ENCODE measurements around the gene HS1BP3. TPM values are rescaled to one million over a fixed set of nuclear protein-coding genes. Genes with fewer than 3 reads are reported as not detected.
A peak's percentile ranks its signal among the peaks of the same experiment; 100 is the strongest.

Gene HS1BP3
- total and polyA plus RNA-seq, 2 of the 13 experiments (the other 11 are each of a cell fraction or from before 2014, with no cell fraction given) = 15.2 to 22.0 TPM

DNA sequence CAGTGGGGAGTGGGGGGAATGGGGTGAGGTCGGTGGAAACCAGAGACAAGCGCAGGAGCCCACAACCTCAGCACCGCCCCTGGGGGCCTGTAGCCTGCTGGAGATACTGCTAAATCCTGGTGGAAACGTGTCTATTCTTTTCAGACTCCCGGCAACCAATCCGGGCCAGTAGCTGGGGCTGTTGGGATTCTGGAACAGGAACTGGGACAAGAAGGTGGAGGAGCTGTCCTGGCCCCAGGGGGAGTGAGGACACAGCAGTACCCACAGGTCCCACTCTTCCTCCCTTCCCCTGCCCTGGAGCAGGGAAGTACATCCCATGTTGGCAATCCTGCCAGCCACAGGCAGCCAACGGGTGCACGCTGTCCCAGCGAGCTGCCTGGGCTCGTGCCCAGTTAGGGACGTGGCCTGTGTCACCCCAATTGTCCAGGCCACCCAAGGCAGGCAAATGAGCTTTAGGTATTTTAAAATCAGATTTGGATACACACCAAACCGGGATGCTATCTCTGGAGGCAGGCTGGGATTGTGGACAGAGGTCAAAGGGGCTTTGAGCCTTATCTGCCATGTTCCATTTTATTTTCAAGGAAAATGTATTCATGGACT lies 51.8 kb downstream of the HS1BP3 start (continued):
- TF ChIP-seq, protein P1, sequence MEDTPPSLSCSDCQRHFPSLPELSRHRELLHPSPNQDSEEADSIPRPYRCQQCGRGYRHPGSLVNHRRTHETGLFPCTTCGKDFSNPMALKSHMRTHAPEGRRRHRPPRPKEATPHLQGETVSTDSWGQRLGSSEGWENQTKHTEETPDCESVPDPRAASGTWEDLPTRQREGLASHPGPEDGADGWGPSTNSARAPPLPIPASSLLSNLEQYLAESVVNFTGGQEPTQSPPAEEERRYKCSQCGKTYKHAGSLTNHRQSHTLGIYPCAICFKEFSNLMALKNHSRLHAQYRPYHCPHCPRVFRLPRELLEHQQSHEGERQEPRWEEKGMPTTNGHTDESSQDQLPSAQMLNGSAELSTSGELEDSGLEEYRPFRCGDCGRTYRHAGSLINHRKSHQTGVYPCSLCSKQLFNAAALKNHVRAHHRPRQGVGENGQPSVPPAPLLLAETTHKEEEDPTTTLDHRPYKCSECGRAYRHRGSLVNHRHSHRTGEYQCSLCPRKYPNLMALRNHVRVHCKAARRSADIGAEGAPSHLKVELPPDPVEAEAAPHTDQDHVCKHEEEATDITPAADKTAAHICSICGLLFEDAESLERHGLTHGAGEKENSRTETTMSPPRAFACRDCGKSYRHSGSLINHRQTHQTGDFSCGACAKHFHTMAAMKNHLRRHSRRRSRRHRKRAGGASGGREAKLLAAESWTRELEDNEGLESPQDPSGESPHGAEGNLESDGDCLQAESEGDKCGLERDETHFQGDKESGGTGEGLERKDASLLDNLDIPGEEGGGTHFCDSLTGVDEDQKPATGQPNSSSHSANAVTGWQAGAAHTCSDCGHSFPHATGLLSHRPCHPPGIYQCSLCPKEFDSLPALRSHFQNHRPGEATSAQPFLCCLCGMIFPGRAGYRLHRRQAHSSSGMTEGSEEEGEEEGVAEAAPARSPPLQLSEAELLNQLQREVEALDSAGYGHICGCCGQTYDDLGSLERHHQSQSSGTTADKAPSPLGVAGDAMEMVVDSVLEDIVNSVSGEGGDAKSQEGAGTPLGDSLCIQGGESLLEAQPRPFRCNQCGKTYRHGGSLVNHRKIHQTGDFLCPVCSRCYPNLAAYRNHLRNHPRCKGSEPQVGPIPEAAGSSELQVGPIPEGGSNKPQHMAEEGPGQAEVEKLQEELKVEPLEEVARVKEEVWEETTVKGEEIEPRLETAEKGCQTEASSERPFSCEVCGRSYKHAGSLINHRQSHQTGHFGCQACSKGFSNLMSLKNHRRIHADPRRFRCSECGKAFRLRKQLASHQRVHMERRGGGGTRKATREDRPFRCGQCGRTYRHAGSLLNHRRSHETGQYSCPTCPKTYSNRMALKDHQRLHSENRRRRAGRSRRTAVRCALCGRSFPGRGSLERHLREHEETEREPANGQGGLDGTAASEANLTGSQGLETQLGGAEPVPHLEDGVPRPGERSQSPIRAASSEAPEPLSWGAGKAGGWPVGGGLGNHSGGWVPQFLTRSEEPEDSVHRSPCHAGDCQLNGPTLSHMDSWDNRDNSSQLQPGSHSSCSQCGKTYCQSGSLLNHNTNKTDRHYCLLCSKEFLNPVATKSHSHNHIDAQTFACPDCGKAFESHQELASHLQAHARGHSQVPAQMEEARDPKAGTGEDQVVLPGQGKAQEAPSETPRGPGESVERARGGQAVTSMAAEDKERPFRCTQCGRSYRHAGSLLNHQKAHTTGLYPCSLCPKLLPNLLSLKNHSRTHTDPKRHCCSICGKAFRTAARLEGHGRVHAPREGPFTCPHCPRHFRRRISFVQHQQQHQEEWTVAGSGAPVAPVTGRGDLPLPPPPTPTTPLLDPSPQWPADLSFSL (CRISPR knock-in tag; IDR thresholded peaks at IDR 0.05) = peak; percentile 62; the same call in 1 of the 2 replicates
- TF ChIP-seq, protein P2, sequence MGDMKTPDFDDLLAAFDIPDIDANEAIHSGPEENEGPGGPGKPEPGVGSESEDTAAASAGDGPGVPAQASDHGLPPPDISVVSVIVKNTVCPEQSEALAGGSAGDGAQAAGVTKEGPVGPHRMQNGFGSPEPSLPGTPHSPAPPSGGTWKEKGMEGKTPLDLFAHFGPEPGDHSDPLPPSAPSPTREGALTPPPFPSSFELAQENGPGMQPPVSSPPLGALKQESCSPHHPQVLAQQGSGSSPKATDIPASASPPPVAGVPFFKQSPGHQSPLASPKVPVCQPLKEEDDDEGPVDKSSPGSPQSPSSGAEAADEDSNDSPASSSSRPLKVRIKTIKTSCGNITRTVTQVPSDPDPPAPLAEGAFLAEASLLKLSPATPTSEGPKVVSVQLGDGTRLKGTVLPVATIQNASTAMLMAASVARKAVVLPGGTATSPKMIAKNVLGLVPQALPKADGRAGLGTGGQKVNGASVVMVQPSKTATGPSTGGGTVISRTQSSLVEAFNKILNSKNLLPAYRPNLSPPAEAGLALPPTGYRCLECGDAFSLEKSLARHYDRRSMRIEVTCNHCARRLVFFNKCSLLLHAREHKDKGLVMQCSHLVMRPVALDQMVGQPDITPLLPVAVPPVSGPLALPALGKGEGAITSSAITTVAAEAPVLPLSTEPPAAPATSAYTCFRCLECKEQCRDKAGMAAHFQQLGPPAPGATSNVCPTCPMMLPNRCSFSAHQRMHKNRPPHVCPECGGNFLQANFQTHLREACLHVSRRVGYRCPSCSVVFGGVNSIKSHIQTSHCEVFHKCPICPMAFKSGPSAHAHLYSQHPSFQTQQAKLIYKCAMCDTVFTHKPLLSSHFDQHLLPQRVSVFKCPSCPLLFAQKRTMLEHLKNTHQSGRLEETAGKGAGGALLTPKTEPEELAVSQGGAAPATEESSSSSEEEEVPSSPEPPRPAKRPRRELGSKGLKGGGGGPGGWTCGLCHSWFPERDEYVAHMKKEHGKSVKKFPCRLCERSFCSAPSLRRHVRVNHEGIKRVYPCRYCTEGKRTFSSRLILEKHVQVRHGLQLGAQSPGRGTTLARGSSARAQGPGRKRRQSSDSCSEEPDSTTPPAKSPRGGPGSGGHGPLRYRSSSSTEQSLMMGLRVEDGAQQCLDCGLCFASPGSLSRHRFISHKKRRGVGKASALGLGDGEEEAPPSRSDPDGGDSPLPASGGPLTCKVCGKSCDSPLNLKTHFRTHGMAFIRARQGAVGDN (CRISPR knock-in tag; IDR thresholded peaks at IDR 0.05) = peak; percentile 75
- TF ChIP-seq HNRNPL (IDR thresholded peaks at IDR 0.05; ENCODE audit: low read depth, low read length) = peak; percentile 76; the same call in 1 of the 2 replicates
- no peak for TF ChIP-seq NPAS2 (CRISPR knock-in tag; IDR thresholded peaks at IDR 0.05; ENCODE audit: borderline replicate concordance)
- TF ChIP-seq MED8 (CRISPR knock-in tag; IDR thresholded peaks at IDR 0.05; ENCODE audit: insufficient replicate concordance) = peak; percentile 24
- TF ChIP-seq ZSCAN25 (CRISPR knock-in tag; IDR thresholded peaks at IDR 0.05) = 0 out of 2 replicates have a peak, but pooled peaks have one; percentile 20
- peak; percentile 40; the same call in 1 of the 2 replicates for TF ChIP-seq ZNF274 (CRISPR knock-in tag; IDR thresholded peaks at IDR 0.05)
- TF ChIP-seq, protein P3, sequence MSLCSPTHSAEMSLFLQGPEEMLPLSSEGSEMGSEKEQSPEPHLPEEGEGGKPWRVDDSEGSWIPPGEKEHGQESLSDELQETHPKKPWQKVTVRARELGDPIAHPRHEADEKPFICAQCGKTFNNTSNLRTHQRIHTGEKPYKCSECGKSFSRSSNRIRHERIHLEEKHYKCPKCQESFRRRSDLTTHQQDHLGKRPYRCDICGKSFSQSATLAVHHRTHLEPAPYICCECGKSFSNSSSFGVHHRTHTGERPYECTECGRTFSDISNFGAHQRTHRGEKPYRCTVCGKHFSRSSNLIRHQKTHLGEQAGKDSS (CRISPR knock-in tag; IDR thresholded peaks at IDR 0.05; ENCODE audit: borderline replicate concordance, low read depth) = no peak
- TF ChIP-seq HIVEP1 (CRISPR knock-in tag; IDR thresholded peaks at IDR 0.05) = 0 out of 2 replicates have a peak, but pooled peaks have one; percentile 31
- no peak for TF ChIP-seq ZNF225 (CRISPR knock-in tag; IDR thresholded peaks at IDR 0.05)
- TF ChIP-seq, protein P4, sequence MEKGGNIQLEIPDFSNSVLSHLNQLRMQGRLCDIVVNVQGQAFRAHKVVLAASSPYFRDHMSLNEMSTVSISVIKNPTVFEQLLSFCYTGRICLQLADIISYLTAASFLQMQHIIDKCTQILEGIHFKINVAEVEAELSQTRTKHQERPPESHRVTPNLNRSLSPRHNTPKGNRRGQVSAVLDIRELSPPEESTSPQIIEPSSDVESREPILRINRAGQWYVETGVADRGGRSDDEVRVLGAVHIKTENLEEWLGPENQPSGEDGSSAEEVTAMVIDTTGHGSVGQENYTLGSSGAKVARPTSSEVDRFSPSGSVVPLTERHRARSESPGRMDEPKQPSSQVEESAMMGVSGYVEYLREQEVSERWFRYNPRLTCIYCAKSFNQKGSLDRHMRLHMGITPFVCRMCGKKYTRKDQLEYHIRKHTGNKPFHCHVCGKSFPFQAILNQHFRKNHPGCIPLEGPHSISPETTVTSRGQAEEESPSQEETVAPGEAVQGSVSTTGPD (CRISPR knock-in tag; IDR thresholded peaks at IDR 0.05) = no peak
- no peak for TF ChIP-seq GATAD2A (CRISPR knock-in tag; IDR thresholded peaks at IDR 0.05)
- TF ChIP-seq BHLHE40 (IDR thresholded peaks at IDR 0.05; ENCODE audit: low read length) = no peak
- no peak for TF ChIP-seq ZKSCAN5 (CRISPR knock-in tag; IDR thresholded peaks at IDR 0.05)

Measured in HepG2 (cell line).